GM18511 (cell line): ENCODE data around the gene CNTRL.
"Not testable (repeated sequence)": the region's sequence is repeated elsewhere in the genome, so short reads cannot be mapped to it uniquely, and the experiment has no call there.

ENCODE experiments used
- ATAC-seq: cut with Tn5 transposase; IDR thresholded peaks from one replicate; pipeline ENCODE4 v1.9.1; 2021; ENCODE audit warnings: mild to moderate bottlenecking, moderate library complexity; ENCODE audit not compliant: unreplicated experiment

The CNTRL gene

GRCh38 chr9:121069396-121069795 lies 5.4 kb upstream of the CNTRL start:
- no peak for ATAC-seq

GRCh38 chr9:121071370-121071755 lies 3.4 kb upstream of the CNTRL start:
- ATAC-seq = peak; percentile 4

- peak; percentile 44 for ATAC-seq
These were observed 2.9 kb upstream of the CNTRL start for GRCh38 chr9:121071756-121072421.

- no peak for ATAC-seq
These were observed 1.7 kb upstream of the CNTRL start for GRCh38 chr9:121073038-121073437.

- peak; percentile 21 for ATAC-seq
These were observed 689 bp downstream of the CNTRL start for GRCh38 chr9:121075251-121076036.

GRCh38 chr9:121082075-121082474 lies 7.3 kb downstream of the CNTRL start:
- ATAC-seq = no peak

- ATAC-seq = no peak
These were observed 10.9 kb downstream of the CNTRL start for GRCh38 chr9:121085661-121086060.

GRCh38 chr9:121088576-121088975 lies 13.8 kb downstream of the CNTRL start:
- no peak for ATAC-seq

GRCh38 chr9:121090743-121091142 lies 16.0 kb downstream of the CNTRL start:
- not testable (repeated sequence) for ATAC-seq

- no peak for ATAC-seq
These were observed 20.3 kb downstream of the CNTRL start for GRCh38 chr9:121095057-121095456.

GRCh38 chr9:121098567-121099198 lies 23.9 kb downstream of the CNTRL start:
- no peak for ATAC-seq

GRCh38 chr9:121104054-121104453 lies 29.3 kb downstream of the CNTRL start:
- ATAC-seq = not testable (repeated sequence)

GRCh38 chr9:121105531-121105930 lies 30.8 kb downstream of the CNTRL start:
- no peak for ATAC-seq

- no peak for ATAC-seq
These were observed 32.3 kb downstream of the CNTRL start for GRCh38 chr9:121107029-121107428.

- ATAC-seq = no peak
These were observed 33.1 kb downstream of the CNTRL start for GRCh38 chr9:121107881-121108280.

- ATAC-seq = no peak
These were observed 40.7 kb downstream of the CNTRL start for GRCh38 chr9:121115466-121115865.

GRCh38 chr9:121118266-121118665 lies 43.5 kb downstream of the CNTRL start:
- ATAC-seq = no peak

- ATAC-seq = no peak
These were observed 45.6 kb downstream of the CNTRL start for GRCh38 chr9:121120386-121120785.

GRCh38 chr9:121121582-121122087 lies 46.9 kb downstream of the CNTRL start:
- ATAC-seq = peak; percentile 98

- no peak for ATAC-seq
These were observed 47.7 kb downstream of the CNTRL start for GRCh38 chr9:121122246-121123032.
